GM12801 (cell line): ENCODE results near the gene FNDC3B.

Experiments
- CTCF ChIP-seq: IDR thresholded peaks from one replicate; pipeline ENCODE4 v1.5.1; 2011; ENCODE audit warnings: control low read depth; ENCODE audit not compliant: insufficient read length; ENCODE audit errors: extremely low read depth

Gene FNDC3B

GRCh38 chr3:172198428-172198827 is 159.1 kb downstream of the FNDC3B start:
- no peak for TF ChIP-seq CTCF

GRCh38 chr3:172199850-172200369 is 160.5 kb downstream of the FNDC3B start:
- no peak for TF ChIP-seq CTCF

- no peak for TF ChIP-seq CTCF
These were observed 161.9 kb downstream of the FNDC3B start for GRCh38 chr3:172201136-172201869.

DNA sequence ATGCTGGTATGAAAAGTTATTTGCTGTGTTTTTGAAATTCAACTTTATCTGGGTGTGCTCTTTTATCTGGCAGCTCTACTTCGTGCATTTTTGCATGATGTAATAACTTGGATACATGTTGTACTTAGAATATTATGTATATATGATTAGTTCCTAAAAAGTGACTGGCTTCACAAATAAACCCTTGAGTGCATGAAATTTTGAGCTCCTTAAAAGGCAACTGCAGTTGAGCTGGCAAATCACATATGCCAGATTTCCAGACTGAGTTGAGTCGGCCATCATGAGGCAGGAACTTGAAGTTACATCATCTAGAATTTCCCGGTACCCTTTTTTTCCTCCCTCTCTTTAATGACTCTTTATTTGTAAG is 162.5 kb downstream of the FNDC3B start:
- no peak for TF ChIP-seq CTCF

- TF ChIP-seq CTCF, result no peak
These were observed 163.4 kb downstream of the FNDC3B start for GRCh38 chr3:172202797-172203196.

- TF ChIP-seq CTCF, result no peak
These were observed 164.3 kb downstream of the FNDC3B start for GRCh38 chr3:172203522-172204258.

DNA sequence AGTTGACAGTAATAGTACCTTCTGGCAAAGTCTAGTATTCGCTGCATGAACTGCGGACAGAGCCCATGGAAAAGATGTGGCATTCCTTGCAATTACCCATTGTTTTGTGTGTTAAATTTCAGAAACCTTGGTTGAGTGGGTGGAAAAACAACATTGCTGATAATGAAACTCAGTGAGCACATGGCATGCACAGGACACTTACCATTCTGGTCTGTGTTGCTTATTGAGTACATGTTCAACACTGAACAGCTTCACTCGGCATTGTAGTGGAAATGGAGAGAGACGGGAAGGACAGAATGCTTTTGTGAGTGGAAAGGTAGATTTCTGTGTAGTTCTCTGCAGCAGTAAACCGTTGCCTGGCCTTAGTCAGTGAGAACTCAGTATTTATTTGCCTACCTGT is 165.3 kb downstream of the FNDC3B start:
- TF ChIP-seq CTCF, result no peak
